Measurements from ENCODE around the gene RXRA.

RXRA gene

GRCh38 chr9:134356496-134357470, 30.5 kb downstream of the RXRA start:
- FAIRE-seq = no peak

GRCh38 chr9:134357631-134358025, 31.4 kb downstream of the RXRA start:
- FAIRE-seq = no peak

- FAIRE-seq = no peak
Measured at GRCh38 chr9:134358026-134358661, 31.9 kb downstream of the RXRA start.

- FAIRE-seq = no peak
Measured at GRCh38 chr9:134358662-134359319, 32.5 kb downstream of the RXRA start.

- FAIRE-seq = no peak
Measured at GRCh38 chr9:134359493-134360179, 33.4 kb downstream of the RXRA start.

- no peak for FAIRE-seq
Measured at GRCh38 chr9:134360180-134360759, 34.0 kb downstream of the RXRA start.

GRCh38 chr9:134360897-134361296, 34.6 kb downstream of the RXRA start:
- FAIRE-seq = no peak

GRCh38 chr9:134361426-134361825, 35.2 kb downstream of the RXRA start:
- no peak for FAIRE-seq

GRCh38 chr9:134361843-134362414, 35.7 kb downstream of the RXRA start:
- FAIRE-seq = no peak

- FAIRE-seq = no peak
Measured at GRCh38 chr9:134363450-134363849, 37.2 kb downstream of the RXRA start.

- FAIRE-seq = no peak
Measured at GRCh38 chr9:134364391-134365114, 38.3 kb downstream of the RXRA start.

- no peak for FAIRE-seq
Measured at GRCh38 chr9:134365115-134365596, 38.9 kb downstream of the RXRA start.

- FAIRE-seq = no peak
Measured at GRCh38 chr9:134365791-134366222, 39.6 kb downstream of the RXRA start.

- FAIRE-seq = no peak
Measured at GRCh38 chr9:134366223-134367031, 40.2 kb downstream of the RXRA start.

- no peak for FAIRE-seq
Measured at GRCh38 chr9:134367061-134367460, 40.8 kb downstream of the RXRA start.

- FAIRE-seq = no peak
Measured at GRCh38 chr9:134367791-134368490, 41.7 kb downstream of the RXRA start.

- no peak for FAIRE-seq
Measured at GRCh38 chr9:134368571-134368970, 42.3 kb downstream of the RXRA start.

GRCh38 chr9:134369416-134370212, 43.4 kb downstream of the RXRA start:
- no peak for FAIRE-seq

GRCh38 chr9:134370213-134370492, 43.9 kb downstream of the RXRA start:
- FAIRE-seq = no peak
